ENCODE results near the gene SMYD3.

Gene SMYD3

DNA sequence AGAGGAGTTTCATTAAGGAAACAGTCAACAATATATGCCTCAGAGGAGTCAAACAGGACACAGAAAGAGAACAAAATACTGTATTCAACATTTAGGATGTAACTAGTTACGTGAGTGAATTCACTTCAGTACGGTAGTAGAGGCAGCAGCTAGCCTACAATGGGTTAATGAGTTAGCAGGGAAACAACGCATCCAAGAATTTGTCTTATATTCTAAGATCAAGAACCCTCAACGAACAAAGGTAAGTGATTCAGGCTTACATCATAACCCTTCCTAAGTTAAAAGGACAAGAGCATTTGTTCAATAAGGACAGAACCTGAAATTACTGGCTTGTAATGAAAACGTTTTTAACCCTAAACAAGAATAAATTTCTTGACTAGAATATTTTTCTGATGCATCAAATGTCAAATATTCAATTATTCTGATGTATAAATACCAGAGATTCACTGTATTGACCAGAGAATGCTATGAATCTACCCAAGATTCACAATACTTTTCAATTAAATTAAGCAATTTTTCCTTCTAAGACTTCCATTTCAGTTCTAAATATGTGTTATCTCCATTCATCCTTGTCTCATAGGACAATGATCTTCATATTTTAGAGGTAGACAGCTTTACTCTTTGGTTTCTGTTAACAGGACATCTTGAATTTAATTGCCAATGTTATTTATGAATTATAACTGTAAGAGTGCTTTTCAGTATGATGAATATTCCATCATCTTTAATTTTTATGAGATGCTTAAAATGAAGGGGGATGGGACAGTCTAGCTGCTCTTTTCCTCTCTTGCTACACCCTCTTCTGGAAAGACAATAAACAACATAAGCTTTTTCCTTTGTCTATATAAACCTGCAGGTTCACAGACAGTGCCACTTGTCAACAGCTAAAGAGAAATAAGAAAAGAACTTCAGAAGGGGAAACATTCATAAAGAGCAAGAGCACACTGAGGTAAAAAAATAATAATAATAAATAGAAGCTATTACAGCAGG lies 209.5 kb downstream of the SMYD3 start:
- no peak for DNase-seq (ENCODE audit: low read depth in 1 of 2, low spot score in 1 of 2)
- Histone ChIP-seq H3K27ac (replicated peaks) (no peak overlapping the region), H3K27me3 (ENCODE audit: insufficient read depth, poor library complexity, severe bottlenecking) (no peaks in the 10 kb centered on the region), H3K4me3 (replicated peaks; ENCODE audit: insufficient read depth, low read length) (no peak overlapping the region)
- TF ChIP-seq SPI1 (IDR thresholded peaks at IDR 0.05; ENCODE audit: borderline replicate concordance, low read depth) = no peak
- TF ChIP-seq, protein P1, sequence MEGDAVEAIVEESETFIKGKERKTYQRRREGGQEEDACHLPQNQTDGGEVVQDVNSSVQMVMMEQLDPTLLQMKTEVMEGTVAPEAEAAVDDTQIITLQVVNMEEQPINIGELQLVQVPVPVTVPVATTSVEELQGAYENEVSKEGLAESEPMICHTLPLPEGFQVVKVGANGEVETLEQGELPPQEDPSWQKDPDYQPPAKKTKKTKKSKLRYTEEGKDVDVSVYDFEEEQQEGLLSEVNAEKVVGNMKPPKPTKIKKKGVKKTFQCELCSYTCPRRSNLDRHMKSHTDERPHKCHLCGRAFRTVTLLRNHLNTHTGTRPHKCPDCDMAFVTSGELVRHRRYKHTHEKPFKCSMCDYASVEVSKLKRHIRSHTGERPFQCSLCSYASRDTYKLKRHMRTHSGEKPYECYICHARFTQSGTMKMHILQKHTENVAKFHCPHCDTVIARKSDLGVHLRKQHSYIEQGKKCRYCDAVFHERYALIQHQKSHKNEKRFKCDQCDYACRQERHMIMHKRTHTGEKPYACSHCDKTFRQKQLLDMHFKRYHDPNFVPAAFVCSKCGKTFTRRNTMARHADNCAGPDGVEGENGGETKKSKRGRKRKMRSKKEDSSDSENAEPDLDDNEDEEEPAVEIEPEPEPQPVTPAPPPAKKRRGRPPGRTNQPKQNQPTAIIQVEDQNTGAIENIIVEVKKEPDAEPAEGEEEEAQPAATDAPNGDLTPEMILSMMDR (IDR thresholded peaks at IDR 0.05; ENCODE audit: insufficient read depth, low read length) = no peak
- TF ChIP-seq REST (IDR thresholded peaks at IDR 0.05; ENCODE audit: insufficient replicate concordance, low read depth) = no peak
- TF ChIP-seq POLR2AphosphoS5 (IDR thresholded peaks at IDR 0.05; ENCODE audit: low read depth) = no peak
- no peak for TF ChIP-seq GABPA (IDR thresholded peaks at IDR 0.05; ENCODE audit: low read depth)

GRCh38 chr1:246295968-246296367 lies 211.1 kb downstream of the SMYD3 start:
- no peak overlapping the region for H3K4me3 ChIP-seq (replicated peaks; ENCODE audit: insufficient read depth, low read length)
- H3K27me3 ChIP-seq (ENCODE audit: insufficient read depth, poor library complexity, severe bottlenecking) = no peaks in the 10 kb centered on the region
- peak in 1 of 2 experiments; percentile 15 for DNase-seq (ENCODE audit: low read depth in 1 of 2, low spot score in 1 of 2)
- TF ChIP-seq POLR2AphosphoS5 (IDR thresholded peaks at IDR 0.05; ENCODE audit: low read depth) (no peak), SPI1 (IDR thresholded peaks at IDR 0.05; ENCODE audit: borderline replicate concordance, low read depth) (peak; percentile 43; the same call in 1 of the 2 replicates)
- no peak overlapping the region for H3K27ac ChIP-seq (replicated peaks)

DNA sequence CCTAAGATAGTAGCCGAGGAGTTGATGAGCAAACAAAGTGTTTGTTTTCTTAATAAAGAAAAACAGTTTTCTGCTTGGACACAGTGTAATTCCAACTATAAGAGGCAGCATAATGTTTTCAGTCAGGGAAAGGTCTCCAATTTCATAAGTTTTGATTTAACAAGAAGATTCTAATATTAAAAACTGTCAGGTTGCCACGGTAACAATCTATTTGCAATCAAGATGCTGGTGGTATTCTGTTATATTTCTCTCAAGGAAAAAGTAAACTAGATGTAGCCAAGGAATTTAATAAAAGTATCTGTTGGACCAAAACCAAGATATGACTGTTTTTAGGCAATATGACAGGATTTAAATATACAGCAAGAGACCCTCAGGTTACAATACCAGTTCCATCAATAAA lies 211.7 kb downstream of the SMYD3 start:
- H3K27ac ChIP-seq (replicated peaks) = no peak overlapping the region
- DNase-seq (ENCODE audit: low read depth in 1 of 2, low spot score in 1 of 2) = no peak
- no peak overlapping the region for H3K4me3 ChIP-seq (replicated peaks; ENCODE audit: insufficient read depth, low read length)
- TF ChIP-seq, protein P1 (IDR thresholded peaks at IDR 0.05; ENCODE audit: insufficient read depth, low read length) = no peak
- TF ChIP-seq GABPA (IDR thresholded peaks at IDR 0.05; ENCODE audit: low read depth) (no peak), SPI1 (IDR thresholded peaks at IDR 0.05; ENCODE audit: borderline replicate concordance, low read depth) (no peak), POLR2AphosphoS5 (IDR thresholded peaks at IDR 0.05; ENCODE audit: low read depth) (no peak), REST (IDR thresholded peaks at IDR 0.05; ENCODE audit: insufficient replicate concordance, low read depth) (no peak)
- no peaks in the 10 kb centered on the region for H3K27me3 ChIP-seq (ENCODE audit: insufficient read depth, poor library complexity, severe bottlenecking)

DNA sequence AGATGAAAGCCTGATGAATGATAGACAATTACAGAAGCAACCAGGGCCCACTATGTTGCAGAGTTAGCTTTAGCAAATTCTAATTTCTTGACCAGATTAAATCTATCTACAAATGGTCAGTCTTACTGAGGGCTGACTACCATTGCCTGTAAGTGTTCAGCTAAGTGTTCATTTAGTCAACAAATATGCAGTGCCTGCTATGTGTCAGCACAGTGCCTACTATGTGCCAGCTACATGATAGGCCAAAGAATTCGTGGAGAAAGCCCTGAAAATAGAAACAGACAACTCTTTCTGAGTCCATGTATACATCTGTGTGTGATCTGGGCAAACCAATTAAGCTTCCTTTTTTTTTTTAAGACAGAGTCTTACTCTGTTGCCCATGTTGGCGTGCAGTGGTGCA lies 212.8 kb downstream of the SMYD3 start:
- no peak overlapping the region for H3K27ac ChIP-seq (replicated peaks)
- H3K4me3 ChIP-seq (replicated peaks; ENCODE audit: insufficient read depth, low read length) = no peak overlapping the region
- DNase-seq (ENCODE audit: low read depth in 1 of 2, low spot score in 1 of 2) = no peak
- TF ChIP-seq GABPA (IDR thresholded peaks at IDR 0.05; ENCODE audit: low read depth) = no peak
- TF ChIP-seq, protein P1 (IDR thresholded peaks at IDR 0.05; ENCODE audit: insufficient read depth, low read length) = no peak
- TF ChIP-seq POLR2AphosphoS5 (IDR thresholded peaks at IDR 0.05; ENCODE audit: low read depth) = no peak
- TF ChIP-seq REST (IDR thresholded peaks at IDR 0.05; ENCODE audit: insufficient replicate concordance, low read depth) = no peak
- TF ChIP-seq SPI1 (IDR thresholded peaks at IDR 0.05; ENCODE audit: borderline replicate concordance, low read depth) = no peak
- no peaks in the 10 kb centered on the region for H3K27me3 ChIP-seq (ENCODE audit: insufficient read depth, poor library complexity, severe bottlenecking)
